ENCODE data around the gene FAF1.
"Not testable (repeated sequence)": the region's sequence is repeated elsewhere in the genome, so short reads cannot be mapped to it uniquely, and the experiment has no call there.

FAF1 gene

GRCh38 chr1:50846224-50846839 lies 113.7 kb downstream of the FAF1 start:
- peak; percentile 19 to 38 for DNase-seq

GRCh38 chr1:50841791-50842387 lies 118.2 kb downstream of the FAF1 start:
- no peak for DNase-seq

DNA sequence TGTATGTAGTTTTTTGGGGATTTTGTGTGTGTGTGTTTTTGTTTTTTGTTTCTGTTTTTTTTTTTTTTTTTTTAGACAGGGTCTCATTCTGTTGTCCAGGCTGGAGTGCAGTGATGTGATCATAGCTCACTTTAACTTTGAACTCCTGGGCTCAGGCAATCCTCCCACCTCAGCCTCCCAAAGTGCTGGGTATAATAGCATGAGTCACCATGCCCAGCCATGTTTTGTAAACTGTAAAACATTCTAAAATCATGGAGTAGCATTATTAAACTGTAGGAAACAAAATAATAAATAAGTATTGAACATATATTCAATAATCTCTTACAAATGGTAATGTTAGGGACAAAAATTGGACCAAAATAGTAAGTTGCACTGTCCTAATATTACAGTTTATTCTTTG lies 124.0 kb downstream of the FAF1 start:
- DNase-seq = no peak

DNA sequence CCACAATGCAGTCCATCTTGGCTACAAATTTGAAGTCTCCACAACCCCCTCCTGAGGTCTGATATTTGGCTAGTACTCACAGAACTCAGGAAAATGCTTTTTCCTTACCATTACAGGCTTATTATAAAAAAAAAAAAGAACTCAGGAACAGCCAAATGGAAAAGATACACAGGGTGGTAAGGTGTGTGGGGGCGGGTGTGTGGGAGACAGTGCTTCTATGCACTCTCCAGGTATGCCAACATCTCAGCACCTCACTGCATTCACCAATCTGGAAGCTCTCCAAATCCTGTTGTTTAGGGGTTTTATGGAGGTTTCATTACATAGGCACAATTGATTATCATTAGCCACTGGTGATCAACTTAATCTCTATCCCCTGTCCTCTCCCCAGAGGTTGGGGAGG lies 126.9 kb downstream of the FAF1 start:
- DNase-seq = no peak

GRCh38 chr1:50832167-50832566 lies 127.9 kb downstream of the FAF1 start:
- DNase-seq = no peak

DNA sequence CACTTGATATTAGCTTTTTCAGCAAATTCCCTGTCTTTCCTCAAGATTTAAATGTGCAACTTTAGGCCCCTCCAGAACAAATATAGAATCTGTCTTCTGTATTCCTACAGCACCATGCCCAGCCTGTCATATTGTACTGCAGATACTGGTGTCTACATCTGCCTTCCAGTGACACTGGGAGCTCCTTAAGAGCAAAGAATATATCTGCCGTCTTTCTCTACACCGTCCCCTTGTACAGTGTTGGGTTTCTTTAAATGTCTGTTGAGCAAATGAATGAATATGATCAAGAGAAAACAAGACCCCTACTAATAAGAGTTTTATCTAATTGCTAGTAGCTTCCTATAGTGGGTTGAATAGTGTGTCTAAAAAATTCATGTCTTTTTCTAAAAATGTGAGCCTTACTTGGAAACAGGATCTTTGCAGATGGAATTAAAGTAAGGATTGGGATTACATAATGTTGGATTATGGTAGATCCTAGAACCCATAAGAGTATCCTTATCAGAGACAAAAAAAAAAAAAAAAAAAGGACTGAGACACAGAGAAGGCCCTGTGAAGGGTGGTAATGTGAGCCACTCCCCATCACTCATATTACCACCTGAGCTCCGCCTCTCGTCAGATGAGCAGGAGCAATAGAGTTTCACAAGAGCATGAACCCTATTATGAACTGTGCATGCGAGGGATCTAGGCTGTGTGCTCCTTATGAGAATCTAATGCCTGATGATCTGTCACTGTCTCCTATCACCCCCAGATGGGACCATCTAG lies 128.6 kb downstream of the FAF1 start:
- DNase-seq = no peak

GRCh38 chr1:50830621-50831020 lies 129.4 kb downstream of the FAF1 start:
- DNase-seq = no peak

DNA sequence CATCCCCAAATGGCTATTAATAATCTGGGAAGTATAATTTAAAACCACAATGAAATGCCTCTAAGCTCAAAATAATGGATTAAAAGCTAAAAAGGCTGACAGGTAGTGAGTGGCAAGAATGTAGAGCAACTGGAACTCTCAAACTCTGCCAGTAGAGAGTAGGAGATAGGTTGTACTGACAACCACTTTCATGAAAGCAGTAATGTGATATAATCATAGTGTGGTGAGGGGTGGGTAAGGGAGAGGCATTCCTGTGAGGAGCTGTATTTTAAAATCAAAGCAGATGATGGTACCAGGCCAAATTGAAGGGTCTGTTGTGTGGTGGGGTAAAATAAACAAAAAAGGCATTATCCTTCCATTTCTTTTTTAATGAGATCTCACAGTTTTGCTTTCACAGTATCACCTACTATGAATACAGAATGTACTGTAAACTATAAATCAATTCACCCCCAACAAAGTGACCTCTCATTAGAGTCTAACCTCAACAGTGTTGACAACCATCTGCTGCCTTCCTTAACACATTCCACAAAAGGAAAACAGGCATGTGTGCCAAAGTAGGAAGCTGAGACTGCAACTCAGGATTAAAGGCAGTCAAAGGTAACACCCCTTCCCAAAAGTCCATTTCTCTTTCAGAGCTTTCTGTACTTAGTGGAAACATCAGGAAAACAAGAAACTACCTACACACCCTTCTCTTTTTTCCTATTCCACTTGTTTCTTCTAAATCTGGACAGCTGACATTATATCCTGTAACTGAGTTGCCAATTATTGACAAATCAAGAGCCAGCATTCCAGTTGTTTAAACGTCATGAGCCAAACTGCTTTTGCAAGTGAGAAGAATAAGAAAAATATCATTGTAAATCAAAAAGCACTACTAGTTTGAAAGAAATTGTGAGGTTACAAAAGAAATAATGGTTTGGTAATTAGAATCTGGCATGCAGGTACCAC lies 130.8 kb downstream of the FAF1 start:
- DNase-seq = no peak

- no peak for DNase-seq
These were observed 132.5 kb downstream of the FAF1 start for GRCh38 chr1:50827546-50827945.

DNA sequence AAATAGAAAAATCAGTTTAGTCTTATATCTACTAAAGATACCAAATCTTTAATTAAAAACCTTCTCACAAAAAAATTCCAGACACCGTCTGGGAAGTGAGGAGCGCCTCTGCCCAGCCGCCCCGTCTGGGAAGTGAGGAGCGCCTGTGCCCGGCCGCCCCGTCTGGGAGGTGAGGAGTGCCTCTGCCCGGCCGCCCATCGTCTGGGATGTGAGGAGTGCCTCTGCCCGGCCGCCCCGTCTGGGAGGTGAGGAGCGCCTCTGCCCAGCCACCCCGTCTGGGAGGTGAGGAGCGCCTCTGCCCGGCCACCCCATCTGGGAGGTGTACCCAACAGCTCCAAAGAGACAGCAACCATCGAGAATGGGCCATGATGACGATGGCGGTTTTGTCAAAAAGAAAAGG lies 133.3 kb downstream of the FAF1 start:
- DNase-seq = not testable (repeated sequence)

GRCh38 chr1:50822035-50822776 lies 137.9 kb downstream of the FAF1 start:
- no peak for DNase-seq

DNA sequence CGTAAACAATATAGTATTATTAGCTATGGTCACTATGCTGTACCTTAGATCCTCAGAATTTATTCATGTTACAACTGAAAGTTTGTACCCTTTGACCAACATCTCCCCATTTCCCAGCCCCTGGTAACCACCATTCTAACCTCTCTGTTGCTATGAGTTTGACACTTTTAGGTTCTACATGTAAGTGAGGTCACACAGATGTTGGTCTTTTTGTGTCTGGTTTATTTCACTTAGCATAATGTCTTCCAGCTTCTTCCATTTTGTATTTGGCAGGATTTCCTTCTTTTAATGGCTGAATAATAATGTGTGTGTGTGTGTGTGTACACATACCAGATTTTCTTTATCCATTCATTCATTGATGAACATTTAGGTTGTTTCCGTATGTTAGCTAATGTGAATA lies 139.5 kb downstream of the FAF1 start:
- no peak for DNase-seq

DNA sequence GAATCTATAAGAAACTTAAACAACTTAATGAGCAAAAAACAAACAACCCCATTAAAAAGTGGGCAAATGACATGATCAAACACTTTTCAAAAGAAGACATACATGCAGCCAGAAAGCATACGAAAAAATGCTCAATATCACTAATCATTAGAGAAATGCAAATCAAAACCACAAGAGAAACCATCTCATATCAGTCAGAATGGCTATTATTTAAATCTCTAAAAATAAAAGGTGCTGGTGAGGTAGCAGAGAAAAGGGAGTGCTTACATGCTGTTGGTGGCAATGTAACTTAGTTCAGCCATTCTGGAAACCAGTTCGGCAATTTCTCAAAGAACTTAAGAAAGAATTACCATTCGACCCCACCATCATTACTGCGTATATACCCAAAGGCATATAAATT lies 147.7 kb downstream of the FAF1 start:
- no peak for DNase-seq

DNA sequence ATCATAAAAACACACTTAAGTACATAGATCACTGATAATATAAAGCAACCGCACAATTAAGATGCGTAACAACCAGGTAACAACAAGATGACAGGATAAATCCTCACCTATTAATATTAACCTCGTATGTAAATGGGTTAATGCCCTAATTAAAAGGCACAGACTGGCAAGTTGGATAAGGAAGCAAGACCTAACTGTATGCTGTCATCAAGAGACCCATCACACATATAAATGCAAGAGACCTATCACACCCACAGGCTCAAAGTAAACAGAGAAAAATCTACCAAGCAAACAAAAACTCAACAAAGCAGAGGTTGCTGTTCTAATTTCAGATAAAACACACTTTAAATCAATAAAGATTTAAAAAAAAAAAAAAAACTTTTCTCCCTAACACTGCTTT lies 151.8 kb downstream of the FAF1 start:
- no peak for DNase-seq

GRCh38 chr1:50796272-50796671 lies 163.8 kb downstream of the FAF1 start:
- DNase-seq = no peak

GRCh38 chr1:50793521-50793920 lies 166.5 kb downstream of the FAF1 start:
- DNase-seq = no peak

- no peak for DNase-seq
These were observed 172.8 kb downstream of the FAF1 start for GRCh38 chr1:50787266-50787665.

DNA sequence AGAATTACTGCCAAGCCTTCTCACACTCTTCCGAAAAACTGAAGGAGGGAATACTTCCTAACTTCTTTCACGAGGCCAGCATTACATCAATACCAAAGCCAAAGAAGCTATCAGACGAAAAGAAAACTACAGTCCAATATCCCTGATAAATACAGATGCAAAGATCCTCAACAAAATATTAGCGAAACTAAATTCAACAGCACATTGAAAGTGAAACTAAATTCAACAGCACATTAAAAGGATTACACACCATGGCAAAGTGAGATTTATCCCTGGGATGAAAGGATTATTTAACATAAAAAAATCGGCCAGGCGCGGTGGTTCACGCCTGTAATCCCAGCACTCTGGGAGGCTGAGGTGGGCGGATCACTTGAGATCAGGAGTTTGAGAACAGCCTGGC lies 176.8 kb downstream of the FAF1 start:
- no peak for DNase-seq

DNA sequence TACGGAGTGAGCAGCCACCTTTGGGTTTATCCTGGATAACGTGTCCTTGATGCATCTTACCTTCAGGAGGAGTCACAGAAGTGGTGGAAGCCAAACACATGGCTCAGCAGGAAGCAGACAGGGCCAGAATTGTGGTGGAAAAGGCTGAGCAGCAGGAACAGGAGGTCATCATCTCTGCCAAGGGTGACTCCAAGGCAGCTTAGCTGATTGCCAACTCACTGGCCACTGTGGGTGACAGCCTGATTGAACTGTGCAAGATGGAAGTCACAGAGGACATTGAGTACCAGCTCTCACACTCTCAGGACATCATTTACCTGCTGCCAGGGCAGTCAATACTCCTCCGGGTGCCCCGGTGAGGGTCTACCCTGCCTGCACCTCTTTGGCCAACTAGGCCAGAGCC lies 179.3 kb downstream of the FAF1 start:
- DNase-seq = no peak

GRCh38 chr1:50779801-50780200 lies 180.3 kb downstream of the FAF1 start:
- peak; percentile 43 to 48 for DNase-seq

DNA sequence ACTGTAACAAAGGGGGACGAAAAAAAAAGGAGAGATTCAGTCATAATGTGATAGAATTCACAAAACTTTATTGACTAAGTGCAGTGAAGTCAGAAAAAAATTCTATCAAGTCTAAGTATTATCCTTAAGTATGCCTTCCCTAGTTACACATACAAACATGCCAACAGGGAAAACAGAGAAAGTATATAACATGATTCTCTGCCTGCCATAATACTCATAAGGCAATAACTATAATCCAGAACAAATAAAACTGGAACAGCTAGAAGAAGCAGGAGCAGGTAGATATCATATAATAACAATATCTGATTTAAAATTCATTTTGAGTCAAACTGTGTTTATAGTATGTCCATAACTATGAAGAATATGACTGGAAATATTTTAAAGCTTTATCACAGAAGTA lies 184.3 kb downstream of the FAF1 start:
- no peak for DNase-seq

- peak; percentile 39 to 50 for DNase-seq
These were observed 185.2 kb downstream of the FAF1 start for GRCh38 chr1:50774759-50775351.

Data from inflammatory macrophage (primary cell).